Stimulated activated CD4-positive, alpha-beta T cell treated with anti-CD3 and anti-CD28 coated beads, Interleukin-1b, Interleukin-23, amount 100 ng/mL, for 1 hour (primary cell): ENCODE measurements around the gene NOP56.

ENCODE experiments used
- DNase-seq, 2 donors: peaks; one replicate each; pipeline ENCODE4 v3.0.0-alpha.2; 2020; ENCODE audit warnings: low read depth in 2 of 2

NOP56 gene

GRCh38 chr20:2651772-2652723, at the start of gene NOP56:
NOP56 (plus strand) TSS chr20:2652632; CDS start chr20:2652661, 29 bp downstream.
- peak; percentile 91 to 94 for DNase-seq

GRCh38 chr20:2602746-2603145, 49.7 kb upstream of the NOP56 start:
- DNase-seq: no peak

- DNase-seq: no peak
These were observed 48.5 kb upstream of the NOP56 start for GRCh38 chr20:2603816-2604505.

GRCh38 chr20:2604506-2604835, 48.0 kb upstream of the NOP56 start:
- no peak for DNase-seq

GRCh38 chr20:2606507-2607006, 45.9 kb upstream of the NOP56 start:
- no peak for DNase-seq

- DNase-seq: no peak
These were observed 42.1 kb upstream of the NOP56 start for GRCh38 chr20:2610326-2610725.

- no peak for DNase-seq
These were observed 41.3 kb upstream of the NOP56 start for GRCh38 chr20:2610941-2611720.

- no peak for DNase-seq
These were observed 40.4 kb upstream of the NOP56 start for GRCh38 chr20:2612073-2612472.

- DNase-seq: no peak
These were observed 35.8 kb upstream of the NOP56 start for GRCh38 chr20:2616634-2617033.

GRCh38 chr20:2617099-2617714, 35.2 kb upstream of the NOP56 start:
- no peak for DNase-seq

- no peak for DNase-seq
These were observed 33.6 kb upstream of the NOP56 start for GRCh38 chr20:2618815-2619214.

- DNase-seq: no peak
These were observed 33.1 kb upstream of the NOP56 start for GRCh38 chr20:2619337-2619736.

GRCh38 chr20:2619961-2620595, 32.4 kb upstream of the NOP56 start:
- no peak for DNase-seq

- no peak for DNase-seq
These were observed 28.2 kb upstream of the NOP56 start for GRCh38 chr20:2624190-2624589.

- DNase-seq: no peak
These were observed 27.4 kb upstream of the NOP56 start for GRCh38 chr20:2625062-2625461.

GRCh38 chr20:2626853-2627541, 25.4 kb upstream of the NOP56 start:
- DNase-seq: no peak

- DNase-seq: no peak
These were observed 21.2 kb upstream of the NOP56 start for GRCh38 chr20:2631228-2631627.

- DNase-seq: no peak
These were observed 19.1 kb upstream of the NOP56 start for GRCh38 chr20:2633381-2633780.

GRCh38 chr20:2637246-2637645, 15.2 kb upstream of the NOP56 start:
- no peak for DNase-seq

- DNase-seq: no peak
These were observed 12.2 kb upstream of the NOP56 start for GRCh38 chr20:2640260-2640659.

- DNase-seq: no peak
These were observed 11.5 kb upstream of the NOP56 start for GRCh38 chr20:2640899-2641298.
